Epidermal melanocyte (primary cell): Measurements from ENCODE around the gene SENP1.
A peak's percentile ranks its signal among the peaks of the same experiment; 100 is the strongest.

Source experiments
- DNase-seq: peaks from one replicate; pipeline ENCODE4 v3.0.0; 2011; ENCODE audit warnings: low spot score; ENCODE audit not compliant: insufficient read length

SENP1 gene

GRCh38 chr12:48001505-48002413 is 104.1 kb downstream of the SENP1 start:
- DNase-seq, result peak; percentile 65

DNA sequence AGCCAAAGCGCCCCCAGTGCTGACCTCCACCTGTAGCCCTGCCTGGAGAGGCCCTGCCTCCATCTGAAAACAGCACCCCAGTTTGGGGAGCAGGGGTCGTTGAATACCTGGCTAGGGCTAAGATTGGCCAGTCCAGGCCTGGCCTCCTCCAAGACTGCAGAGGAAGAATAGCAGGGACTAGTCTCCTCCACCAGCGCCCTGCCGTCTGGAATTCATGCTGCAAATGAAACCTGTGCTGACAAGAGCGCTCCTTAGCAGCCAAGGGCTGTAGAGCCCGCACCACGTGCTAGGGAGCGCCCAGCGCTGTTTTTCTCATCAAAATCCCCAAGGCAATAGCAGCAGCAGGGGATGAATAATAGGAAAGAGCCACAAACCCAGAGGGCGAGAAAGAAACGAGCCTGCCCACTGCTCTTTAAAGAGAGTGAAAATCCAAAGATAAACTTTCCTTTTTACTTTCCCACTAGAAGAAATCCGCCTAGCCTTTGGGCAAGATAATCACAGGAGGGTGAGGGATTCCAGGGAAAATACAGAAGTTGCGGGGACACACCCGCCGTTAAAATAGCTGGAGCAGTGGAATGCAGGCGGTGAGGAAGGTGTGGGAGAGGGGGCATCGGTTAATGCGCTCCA is 104.9 kb downstream of the SENP1 start:
- DNase-seq, result peak; percentile 80

DNA sequence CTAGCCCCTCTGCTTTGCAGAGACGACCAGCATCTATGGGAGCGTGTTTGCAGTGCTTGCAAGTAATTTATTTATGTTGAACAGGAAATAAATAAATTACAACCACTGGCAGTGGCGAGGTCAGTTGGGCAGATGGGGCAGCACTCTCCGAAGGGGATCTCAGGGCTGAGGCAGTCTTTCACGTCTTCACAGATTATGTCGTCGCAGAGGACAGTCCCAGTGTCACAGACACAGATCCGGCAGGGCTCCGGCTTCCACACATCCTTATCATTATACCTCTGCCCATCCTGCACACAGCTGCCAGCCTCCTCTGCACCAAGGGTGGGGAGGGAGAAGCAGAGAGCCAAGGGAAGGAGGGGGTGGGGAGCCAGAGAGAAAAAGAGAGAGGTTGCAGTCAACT is 106.1 kb downstream of the SENP1 start:
- DNase-seq, result no peak

DNA sequence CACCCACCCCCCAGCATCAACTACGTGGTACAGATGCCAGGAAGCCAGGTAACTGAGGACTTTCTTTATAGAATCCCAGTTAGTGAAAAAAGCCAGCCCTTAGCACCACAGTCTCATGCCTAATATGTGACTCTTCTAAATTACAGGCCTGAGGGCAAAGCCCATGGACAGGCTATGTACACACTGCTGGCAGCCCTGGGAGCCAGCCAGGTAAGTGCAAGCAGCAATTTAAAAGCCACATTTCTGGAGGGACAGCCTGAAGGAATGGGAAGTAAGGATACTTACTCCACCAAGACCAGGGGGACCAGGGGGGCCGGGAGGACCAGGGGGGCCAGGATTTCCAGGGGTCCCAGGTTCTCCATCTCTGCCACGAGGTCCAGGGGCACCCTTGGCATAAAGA is 108.6 kb downstream of the SENP1 start:
- DNase-seq, result no peak

- peak; percentile 41 for DNase-seq
These were observed 109.9 kb downstream of the SENP1 start for GRCh38 chr12:47995981-47996401.

GRCh38 chr12:47993491-47993890 is 112.4 kb downstream of the SENP1 start:
- DNase-seq, result no peak
